Stimulated activated CD4-positive, alpha-beta T cell treated with anti-CD3 and anti-CD28 coated beads, Interleukin-2, amount 100 ng/mL, for 4 hours (primary cell): Measurements from ENCODE around the gene ADGRL3.

ENCODE experiments used
- DNase-seq: peaks from one replicate; pipeline ENCODE4 v3.0.0-alpha.2; 2020; ENCODE audit warnings: low read depth

Gene ADGRL3

DNA sequence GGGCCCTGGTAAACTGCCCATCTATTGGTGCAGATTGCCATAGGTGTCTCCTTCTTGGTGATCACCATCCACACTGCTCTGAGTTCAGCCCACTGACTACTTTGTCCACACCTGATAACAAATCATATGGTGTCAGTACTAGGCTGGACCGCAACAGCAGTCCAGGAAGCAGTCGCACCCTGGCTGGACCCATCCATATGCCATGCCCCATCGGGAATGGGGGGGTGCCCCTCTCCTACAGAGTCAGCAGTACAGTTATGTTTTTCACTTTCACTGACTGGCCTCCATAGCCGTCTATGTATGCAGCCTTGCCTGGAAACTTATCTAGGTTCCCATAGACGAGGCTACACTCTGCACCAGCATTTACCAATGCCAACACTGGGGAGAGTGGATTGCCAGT is 226.1 kb downstream of the ADGRL3 start:
- DNase-seq = no peak

DNA sequence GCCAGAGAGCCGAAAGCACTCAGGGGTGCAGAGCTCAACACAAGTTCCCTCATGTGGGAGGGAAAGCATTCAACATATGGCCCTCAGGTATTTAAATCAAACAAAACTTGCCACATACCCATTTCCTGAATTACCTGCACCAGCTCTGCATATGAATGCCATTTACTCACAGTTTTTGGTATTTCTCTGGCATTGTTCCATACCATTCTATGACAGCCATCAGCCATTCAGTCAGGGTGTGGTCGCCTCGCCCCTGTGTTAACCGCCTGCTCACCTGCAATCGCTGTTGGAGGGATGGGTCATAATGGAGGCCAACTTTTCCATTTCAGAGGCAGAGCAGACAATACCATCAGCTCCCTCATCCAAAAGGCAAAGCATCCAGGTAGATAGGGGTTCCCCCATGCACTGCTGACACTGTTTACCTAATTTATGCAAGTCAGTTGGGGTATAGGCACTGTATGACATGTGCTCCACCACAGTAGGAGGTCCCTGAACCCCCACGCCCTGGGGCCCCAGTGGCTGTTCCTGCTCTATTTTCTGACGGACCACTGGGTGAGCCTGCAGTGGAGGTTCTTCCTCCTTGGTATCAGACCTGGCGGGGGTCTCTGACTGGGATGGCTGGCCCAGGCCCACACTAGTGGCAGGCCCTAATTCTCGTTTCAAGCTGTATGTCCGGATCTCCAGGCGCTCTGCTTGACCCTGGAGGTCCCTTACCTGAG is 227.1 kb downstream of the ADGRL3 start:
- no peak for DNase-seq

DNA sequence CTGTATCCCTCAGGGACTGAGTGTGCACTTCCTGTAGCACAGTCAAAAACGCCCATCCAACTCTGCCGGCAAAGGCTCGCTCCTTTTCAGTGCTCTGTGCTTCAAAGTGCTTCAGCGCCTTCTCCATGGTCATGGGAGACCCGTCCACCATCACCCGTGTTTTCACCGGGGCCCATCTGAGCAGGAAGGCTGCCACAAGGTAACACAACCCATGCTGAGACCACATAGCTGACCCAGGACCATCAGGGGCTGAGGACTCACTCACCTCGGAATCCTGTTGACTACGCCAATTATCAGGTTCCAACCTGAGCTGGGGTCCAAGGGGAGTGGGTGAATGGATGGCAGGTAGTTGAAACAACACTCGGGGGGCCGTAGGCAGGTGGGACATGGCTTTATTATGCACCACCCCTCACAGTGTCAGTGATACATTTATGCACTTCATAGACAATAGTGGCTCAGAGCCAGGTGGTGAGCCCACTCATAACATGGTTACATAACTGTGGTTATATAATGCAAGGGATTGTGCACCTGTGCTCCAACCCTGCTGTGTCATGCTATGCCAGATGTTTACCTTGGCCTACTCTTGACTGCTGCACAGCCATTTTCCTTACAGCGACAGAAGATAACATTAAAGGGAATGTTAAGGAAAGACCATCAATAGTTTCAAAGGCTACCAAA is 227.8 kb downstream of the ADGRL3 start:
- DNase-seq = no peak

DNA sequence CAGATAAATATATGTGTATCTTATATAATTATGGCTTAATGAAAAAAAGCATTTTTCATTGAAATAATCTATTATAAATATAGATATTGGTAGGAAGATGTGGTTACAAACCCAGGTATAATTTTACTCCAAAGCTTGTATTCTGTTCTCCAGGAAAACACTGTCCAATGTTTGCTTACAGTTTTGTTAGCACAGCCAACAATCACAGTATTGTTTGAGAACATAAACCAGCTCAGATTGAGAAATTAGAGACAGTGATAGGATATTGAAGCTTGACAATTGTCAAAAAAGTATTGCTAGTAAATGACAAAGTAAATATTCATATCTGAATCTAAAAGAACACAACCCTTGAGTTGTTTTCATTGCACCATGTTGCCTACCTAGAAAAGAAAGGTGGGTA is 228.8 kb downstream of the ADGRL3 start:
- DNase-seq = no peak

DNA sequence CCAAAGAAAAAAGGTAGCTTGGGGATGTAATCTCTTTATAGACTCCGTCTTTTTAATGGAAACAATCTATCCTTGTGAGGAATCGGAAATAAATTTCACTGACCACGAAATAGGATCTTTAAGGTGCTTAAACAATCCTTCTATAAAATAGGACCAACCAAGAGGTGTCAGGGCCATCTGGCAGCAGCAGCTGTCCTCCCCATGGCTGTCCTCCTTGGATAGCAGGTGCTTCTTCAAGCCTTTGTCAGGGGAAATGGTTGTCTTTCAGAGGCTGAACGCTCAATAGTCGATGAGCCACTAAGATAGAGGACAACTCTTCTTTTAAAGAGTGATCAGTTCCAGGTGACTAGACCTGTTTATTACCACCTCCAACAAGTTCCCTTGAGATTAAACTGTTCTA is 231.0 kb downstream of the ADGRL3 start:
- no peak for DNase-seq

DNA sequence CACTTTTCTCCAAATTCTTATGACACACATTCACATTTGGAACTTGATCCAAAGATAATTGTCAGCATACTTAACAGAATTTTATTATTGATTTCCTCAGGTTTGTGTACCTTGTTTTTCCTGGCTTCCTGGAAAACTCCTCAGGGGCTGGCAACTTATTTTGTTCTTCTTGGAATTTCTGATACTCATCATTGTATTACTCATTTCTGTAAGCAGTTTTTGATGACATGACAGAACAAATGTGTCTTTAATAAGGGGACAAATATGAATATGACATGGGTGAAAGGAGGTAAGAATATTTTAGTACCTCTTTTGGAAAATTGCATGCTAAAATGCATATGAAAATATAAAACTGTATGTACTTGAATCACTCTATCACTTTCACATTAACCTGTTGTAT is 237.8 kb downstream of the ADGRL3 start:
- no peak for DNase-seq

DNA sequence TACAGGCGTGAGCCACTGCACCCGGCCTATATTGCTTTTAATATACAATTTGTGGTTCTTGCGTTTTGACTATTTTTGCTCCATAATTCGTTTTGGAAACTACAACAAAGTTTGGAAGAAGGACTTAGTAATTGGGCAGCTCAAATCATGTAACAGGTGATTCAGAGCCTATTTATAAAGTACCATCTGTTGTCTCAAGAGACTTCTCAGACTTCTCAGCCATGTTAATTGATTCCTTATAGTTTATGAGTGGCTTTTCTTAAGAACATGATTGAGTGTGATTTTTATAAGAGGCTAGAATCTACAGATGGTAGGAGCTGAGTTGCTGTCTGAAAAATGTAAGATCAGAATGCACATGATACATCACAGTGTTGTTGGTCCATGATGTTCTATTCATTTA is 240.2 kb downstream of the ADGRL3 start:
- no peak for DNase-seq

DNA sequence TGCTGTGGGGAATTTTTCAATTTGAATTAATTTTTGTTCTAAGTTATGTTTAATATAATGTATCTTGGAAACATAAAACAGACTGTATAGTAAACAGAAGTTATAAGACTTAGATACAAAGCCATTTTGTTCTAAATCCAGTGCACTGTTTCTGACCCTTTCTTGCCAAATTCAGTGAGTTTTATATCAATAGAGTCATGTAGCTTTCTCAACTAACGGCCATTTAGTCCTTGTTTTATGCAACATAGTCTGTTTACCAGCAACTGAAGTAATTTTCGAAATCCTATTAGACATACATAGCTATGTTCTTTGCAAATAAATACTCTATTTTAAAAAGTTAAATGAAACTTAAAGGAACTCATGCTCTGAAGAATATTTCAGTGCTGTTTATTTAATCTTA is 242.8 kb downstream of the ADGRL3 start:
- no peak for DNase-seq

DNA sequence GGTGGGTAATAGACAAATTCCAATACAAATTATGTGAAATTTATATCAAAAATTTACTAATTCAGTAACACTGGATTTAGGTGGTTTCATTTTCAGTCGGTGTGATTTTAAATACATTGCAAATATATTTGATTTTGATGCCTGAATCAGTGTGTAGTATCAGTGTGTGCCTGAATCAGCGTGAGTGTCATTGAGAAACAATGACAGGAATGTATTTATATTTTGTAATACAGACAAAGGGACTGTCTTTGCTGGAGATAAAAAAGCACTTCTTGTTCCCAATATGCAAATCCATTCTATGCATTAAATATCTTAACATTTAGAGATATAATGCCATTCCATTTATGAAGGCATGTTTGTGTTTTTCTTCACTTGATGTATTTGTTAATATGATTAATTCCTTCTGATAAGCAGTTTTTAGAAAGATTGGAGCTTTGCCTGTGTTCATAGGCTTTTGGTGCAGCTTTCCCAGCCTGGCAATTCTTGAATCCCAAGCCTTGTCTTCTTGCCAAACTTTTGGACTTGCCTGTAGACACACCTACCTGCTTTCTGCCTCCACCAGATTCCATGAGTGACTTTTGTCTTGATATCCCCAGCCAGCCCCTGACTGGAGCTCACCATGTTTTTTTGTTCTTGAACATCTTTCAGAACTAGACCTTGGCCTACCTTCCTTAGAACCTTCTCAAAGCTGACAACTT is 243.8 kb downstream of the ADGRL3 start:
- DNase-seq = no peak

DNA sequence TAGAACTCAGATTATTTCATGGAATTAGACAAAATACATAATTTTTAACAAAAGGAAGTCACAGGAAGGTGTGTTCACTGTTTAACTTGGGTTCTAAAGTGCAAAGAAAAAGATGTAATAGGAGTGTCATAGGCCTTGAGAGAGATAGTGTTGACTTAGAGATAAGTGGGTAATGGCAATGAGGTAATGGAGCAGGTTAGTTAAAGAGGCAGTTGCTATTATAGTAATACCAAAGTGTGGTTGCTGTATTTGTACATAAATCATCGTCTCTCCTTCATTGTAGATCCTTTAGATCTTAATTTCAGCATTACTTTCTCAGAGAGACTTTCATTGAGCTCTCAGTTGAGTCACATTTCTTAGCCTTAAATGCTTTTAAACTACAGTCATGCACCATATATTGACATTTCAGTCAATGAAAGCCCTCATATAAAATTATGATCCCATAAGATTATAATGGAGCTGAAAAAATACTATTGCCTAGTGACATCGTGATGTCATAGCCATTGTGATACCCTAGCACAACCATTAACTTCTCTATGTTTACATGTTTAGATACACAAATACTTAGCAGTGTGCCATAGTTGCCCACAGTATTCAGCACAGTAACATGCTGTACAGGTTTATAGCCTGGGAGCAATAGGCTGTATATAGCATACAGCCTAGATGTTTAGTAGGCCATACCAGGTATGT is 245.4 kb downstream of the ADGRL3 start:
- no peak for DNase-seq

DNA sequence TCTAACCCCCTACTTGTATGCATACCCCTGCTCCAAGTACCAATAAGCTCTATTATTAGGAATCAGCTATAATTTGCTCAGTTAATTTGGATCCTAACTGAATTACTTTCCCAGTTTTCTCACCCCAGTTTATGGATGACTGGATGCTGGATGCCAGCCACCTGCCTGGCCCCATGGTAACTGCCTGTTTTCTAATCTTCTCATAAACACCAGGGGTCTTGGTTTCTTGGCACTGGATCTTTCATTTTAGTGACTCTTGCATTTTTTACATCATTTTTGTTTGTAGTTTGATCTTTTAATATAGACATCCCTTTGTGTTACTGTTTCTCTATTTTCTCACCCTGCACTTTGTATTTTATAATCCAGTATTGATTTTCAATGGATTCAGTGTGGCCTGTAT is 246.8 kb downstream of the ADGRL3 start:
- DNase-seq = no peak

DNA sequence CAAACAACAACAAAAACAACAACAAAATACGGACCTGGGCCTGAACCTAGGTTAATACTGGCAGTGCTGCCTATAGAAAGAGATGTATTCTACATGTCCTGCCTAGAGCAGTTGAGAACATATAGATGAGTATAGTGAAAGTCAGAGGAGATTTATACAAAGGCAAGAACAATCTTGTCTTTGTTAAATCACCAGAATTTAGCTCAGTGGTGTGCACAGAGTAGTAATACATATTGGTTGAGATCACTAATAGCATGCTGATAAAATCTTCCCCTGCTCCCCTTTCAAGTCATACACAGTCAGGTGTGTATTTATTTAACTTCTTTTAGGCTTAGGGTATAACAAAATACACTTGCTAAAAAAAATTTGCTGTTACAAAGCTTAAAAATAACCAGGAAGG is 247.8 kb downstream of the ADGRL3 start:
- DNase-seq = no peak

DNA sequence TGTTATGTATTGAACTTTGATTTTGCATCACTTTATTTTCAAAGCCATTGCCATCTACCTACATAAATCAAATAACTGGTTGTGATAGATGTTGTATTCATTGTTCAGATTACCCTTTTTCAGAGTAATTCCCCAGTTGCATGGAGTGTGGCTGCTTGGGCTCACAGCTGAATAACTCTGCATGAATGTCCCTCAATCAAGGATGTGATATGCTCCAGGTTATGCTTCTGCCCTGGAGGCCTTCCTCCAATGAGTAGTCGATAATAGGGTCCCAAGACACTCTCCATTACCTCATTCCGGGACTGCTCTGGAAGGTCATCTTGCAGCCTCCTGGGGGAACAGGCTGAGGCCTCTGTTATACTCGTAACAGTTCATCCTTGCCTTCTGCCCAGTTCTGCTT is 251.8 kb downstream of the ADGRL3 start:
- DNase-seq = no peak

DNA sequence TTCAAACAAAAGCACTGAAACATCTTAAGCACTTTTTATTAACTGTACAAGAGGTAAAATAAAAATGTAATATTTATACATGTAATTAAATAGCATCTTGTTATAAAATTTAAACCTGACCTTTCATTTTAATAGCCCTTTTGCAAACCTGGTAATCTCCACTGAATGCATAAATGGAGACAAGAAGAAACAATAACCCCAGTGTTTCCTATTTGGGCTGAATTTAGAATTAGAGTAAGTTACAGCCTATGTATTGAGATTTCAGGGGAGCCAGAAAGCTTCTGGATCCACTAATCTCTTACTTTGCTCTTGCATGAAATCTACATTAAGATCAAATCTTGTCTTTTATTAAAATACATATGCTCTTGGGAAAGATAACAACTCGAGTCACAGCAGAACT is 261.8 kb downstream of the ADGRL3 start:
- no peak for DNase-seq

DNA sequence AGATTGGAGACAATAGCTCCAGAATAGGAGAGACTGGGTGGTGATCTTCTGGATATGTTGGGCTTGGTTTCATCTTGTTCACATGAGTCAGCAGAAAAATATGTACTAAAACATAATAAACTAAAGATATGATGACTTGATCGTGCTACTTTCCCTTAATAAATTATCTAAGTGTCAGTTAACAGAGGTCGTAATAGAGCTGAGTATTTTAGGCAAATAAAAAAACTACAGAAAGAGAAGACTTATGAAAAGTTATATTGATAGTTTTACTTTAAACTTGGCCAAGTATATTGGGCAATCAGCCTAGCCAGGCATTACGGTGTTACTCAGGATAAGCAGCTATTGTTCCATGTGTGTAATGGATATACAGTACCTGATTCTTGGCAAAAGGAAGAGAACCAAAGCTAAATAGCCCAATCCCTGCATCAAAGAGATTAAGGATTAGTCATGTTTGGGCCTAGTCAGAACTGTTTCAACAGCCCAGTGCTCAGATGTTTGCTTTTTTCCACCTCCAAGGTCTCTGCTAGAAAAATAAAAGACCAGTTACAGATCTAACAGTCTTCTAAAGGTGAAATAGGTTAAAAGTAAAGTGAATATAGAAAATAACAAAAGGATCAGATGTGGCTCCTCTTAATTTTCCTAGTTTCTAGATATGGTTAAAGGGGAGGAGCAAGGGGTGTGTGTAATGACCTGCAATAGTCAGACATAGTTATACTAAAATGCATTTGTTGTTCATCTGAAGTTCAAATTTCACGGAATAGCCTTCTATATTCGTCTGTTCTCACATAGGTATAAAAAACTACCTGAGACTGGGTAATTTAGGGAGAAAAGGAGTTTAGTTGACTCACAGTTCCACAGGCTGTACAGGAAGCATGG is 262.6 kb downstream of the ADGRL3 start:
- no peak for DNase-seq

DNA sequence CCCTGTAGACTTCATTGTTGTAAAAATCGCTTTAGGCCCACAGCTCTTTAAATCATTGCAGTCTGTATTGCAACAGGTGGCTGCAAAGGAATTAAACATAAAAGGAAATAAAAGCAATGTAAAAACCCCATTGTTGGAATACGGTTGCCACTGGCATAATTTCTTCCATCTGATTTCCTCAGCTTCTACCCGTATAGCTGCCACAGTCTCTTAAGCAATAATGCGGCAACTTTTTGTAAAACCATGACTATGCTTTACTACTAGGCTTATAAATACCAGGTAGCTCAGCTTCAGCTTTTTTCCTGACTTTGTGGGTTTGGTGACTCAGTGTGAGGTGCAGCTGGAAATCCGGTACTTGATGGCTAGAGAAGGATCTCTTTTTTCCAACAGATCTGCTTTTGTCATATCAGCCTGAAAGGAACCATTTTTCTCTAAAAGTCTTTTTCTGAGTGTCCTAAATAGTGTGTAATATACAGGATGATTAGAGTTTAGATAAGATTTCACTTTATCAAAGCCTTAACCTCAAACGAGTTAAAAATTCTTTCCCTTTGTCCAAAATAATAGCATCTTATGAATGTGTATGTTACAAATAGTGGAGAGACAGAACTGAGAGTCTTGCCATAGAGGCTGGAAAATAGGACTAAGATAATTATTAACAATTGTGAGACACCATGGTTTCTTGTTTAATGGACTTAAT is 268.0 kb downstream of the ADGRL3 start:
- DNase-seq = no peak

DNA sequence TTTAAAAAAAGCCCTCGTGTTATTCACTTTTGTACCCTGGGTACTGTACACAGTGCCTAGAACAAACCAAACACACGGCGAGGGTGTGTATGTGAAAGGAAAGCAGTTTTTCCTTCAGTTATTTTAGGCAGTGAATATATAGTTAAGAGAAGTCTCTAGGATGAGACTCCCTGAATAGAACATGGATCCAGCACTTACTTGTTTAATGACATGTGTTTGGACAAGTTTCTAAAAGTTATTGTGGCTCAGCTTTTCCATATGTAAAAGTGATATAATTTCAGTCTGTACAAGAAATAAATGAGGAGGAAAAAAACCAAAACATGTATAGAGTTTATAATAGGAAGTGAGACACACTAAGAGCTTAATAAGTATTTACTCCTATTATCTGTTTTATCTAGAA is 273.2 kb downstream of the ADGRL3 start:
- DNase-seq = no peak

DNA sequence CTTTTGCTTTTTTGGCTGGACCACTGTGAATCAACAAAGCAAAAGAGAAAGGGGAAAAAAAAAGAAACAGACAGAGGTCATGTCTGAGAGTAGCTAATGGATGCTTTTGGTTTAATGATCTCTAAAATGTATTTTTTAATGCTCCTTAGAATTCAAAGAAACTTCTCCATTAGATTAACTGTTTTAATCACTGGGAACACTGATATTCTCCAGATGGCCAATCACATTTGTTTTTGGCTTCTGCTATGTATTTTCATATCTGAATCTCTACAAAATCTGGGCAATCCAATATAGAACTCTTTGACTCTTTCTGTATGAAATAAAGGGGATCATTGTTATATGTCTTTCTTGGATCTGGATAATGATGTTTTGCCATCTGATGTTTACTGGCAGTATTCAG is 278.2 kb downstream of the ADGRL3 start:
- DNase-seq = no peak

DNA sequence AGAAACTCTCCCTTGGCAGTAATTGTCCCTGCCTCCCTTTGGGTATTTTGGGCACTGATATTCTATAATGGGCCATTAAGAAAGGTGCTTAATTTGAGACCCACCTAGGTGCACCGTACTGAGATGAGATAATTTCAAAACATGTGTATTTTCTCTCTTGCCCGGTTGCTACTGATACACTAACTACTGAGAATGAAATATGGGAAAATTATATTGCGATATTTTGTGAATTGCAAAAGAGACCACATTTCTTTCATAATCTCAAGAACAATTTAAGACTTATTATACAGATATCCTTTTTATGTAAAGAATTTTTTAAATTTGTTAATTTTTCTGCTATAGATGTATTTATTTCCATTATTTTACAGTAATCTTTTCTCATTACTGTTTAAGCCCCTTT is 284.9 kb downstream of the ADGRL3 start:
- DNase-seq = no peak

DNA sequence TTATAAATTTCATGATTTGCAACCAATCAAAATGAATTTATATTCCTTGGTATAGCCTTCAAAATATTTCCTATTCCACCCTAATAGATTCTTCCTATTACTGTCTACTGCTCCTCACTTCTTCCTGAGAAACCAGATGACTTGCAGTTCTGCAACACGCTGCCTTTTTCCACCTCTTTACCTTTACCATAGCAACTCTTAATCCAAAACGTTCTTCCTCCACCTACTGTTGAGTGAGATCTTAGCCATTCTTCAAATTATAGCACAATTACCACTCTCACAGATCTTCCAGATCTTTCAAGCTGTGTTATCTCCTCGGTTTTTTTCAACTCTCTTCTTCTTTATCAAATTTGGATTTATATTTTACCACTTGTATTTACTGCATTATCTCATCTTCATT is 289.8 kb downstream of the ADGRL3 start:
- DNase-seq = no peak

DNA sequence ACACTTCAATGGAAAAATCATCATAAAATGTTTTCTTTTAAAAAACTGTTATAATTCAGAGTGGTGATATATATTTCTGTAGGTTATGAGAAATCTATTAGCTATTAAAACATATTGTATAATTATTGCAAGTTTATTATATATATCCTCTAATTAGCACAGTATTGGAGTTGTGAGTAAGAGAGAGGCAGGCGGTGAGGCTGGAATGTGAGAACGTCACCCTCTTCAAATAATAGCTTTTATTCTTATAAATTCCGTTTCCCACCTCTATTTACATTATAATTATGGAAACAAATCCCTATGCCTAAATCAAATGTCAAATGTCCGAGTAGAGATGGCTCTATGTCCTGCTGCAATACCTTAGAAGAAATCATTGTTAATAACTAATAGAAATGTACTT is 292.9 kb downstream of the ADGRL3 start:
- DNase-seq = no peak
